CD4-positive, alpha-beta T cell treated with Interleukin-6 at 100 ng/mL for 8 hours (primary cell): ENCODE measurements around the gene TBCK.

Source experiments
- DNase-seq: peaks from one replicate; pipeline ENCODE4 v3.0.0-alpha.2; 2020; ENCODE audit warnings: mixed read lengths, low spot score

Gene TBCK

DNA sequence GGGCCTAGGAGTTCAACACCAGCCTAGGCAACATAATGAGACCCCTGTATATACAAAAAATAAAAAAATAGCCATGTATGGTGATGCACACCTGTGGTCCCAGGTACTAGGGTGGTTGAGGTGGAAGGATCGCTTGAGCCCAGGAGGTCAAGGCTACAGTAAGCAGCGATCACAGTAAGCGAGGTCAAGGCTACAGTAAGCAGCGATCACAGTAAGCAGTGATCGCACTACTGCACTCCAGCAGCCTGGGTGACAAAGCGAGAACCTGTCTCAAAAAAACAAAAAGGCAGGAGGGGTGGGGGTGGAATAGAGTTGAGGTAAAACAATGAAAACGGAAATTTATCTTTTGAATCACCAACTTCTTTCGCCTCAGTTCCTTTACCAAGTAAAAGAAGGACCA lies 29.4 kb downstream of the TBCK start:
- DNase-seq = no peak

DNA sequence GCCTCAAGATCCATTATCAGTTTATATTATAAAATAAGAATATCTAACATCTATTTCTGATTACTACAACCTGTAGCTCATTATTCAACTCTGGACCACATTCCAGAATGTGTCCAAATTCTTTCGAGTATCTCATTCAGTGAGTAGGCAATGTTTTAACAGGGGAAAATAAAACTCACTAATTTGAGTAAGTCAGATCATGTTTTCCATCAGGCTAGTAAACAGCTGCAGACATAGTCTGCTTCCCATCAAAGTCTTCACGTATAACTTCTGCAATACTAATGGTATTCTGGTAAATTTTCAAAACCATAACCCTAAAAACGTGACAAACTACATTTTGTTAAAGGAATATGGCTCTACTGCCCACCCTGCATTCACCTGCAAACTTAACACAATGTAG lies 31.8 kb downstream of the TBCK start:
- no peak for DNase-seq

DNA sequence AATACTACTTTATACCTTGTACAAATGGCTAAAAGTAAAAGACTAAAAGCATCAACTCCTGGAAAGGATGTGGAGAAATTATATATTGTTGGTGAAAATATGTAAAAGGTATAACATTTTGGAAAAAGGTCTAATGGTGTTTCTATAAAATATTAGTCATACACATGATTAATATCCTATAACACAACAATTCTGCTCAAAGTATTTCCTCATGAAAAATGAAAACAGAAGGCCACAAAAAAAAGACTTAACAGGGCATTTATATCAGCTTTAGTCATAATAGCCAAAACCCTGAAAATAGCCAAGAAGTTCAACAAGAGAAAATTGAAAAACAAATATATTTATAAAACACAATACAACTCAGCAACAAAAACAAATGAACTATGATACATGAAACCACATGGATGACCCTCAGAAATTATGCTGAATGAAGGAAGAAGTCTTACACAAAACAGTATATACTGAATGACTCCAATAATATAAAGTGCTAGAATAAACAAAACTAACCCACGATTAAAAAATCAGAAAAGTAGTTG lies 38.8 kb downstream of the TBCK start:
- DNase-seq = no peak

DNA sequence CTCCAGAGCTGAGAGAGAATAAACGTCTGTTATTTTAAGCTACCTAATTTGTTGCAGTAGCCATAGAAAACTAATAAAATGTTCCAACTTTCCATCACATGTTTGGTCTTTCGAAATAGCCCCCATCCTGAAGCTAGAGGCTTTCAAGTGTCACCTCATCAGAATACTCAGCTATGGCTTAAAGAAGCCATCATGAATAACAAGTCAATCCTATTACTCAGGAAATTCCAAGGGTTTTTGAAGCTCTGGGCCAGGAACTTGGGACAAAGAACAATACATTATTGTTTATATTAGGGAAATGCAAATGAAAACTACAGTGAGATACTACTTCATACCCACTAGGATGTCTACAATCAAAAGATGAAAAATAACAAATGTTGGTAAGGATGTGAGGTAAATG lies 42.2 kb downstream of the TBCK start:
- no peak for DNase-seq

DNA sequence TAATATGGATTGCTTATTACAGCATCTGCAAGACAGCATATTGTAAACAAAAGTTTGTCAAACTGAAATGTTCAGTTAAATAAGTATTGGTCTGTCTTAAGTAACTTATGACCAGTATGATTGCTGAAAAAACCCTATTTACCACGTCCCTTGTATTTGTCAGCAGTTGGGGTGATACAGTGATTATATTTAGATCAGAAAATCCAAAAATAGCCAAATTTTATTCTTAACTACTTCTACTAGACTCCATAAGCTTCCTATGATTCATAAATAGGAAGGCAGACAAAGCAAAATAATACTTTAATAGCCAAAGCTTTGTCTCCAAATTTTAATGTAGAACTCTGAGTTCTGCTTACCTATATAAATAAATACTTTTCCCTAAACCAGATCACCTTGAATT lies 45.3 kb downstream of the TBCK start:
- no peak for DNase-seq

GRCh38 chr4:106269711-106270110 lies 46.3 kb downstream of the TBCK start:
- no peak for DNase-seq

DNA sequence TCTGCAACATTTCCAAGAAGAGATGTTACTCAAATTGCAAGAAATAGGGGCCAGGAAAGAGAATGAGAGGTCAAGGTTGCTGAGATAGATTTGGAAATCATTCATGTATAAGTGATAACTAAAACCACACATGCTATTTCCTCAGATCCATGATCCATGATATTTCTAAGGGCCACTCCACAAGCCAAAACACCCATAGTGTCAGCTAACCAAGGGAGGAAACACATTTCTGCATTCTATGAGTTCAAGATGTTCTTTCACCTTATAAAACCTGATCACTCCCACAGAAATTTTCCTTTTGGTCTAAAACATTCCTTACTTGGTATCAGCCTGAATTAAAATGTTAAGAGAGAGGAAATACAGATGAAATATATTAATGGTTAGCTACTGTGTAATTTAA lies 47.2 kb downstream of the TBCK start:
- no peak for DNase-seq

- no peak for DNase-seq
Measured at GRCh38 chr4:106266201-106266600, 49.8 kb downstream of the TBCK start.

GRCh38 chr4:106264331-106264728 lies 51.7 kb downstream of the TBCK start:
- DNase-seq = no peak

- no peak for DNase-seq
Measured at GRCh38 chr4:106263594-106264330, 52.2 kb downstream of the TBCK start.

GRCh38 chr4:106261980-106262379 lies 54.0 kb downstream of the TBCK start:
- no peak for DNase-seq

GRCh38 chr4:106258145-106259045 lies 57.6 kb downstream of the TBCK start:
- no peak for DNase-seq

DNA sequence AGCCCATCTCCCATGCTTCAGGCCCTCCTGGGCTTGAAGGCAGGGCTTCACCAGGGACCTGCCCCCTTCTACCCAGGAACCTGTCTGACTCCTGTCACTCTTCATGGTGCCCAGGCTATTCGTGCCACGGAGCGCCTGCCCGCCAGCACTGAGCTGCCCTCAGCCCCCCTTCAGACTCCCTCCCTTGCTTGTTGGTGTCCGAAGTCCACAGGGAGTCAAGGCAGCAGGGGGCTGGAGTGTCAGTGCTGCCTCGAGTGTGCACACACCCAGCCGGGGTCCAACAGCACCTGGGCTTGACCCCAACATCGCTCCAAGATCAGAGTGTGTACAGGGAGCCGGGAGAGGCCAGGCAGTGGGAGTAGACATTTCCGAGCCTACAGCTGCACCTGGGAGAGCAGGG lies 59.8 kb downstream of the TBCK start:
- no peak for DNase-seq

- no peak for DNase-seq
Measured at GRCh38 chr4:106255195-106255594, 60.8 kb downstream of the TBCK start.

DNA sequence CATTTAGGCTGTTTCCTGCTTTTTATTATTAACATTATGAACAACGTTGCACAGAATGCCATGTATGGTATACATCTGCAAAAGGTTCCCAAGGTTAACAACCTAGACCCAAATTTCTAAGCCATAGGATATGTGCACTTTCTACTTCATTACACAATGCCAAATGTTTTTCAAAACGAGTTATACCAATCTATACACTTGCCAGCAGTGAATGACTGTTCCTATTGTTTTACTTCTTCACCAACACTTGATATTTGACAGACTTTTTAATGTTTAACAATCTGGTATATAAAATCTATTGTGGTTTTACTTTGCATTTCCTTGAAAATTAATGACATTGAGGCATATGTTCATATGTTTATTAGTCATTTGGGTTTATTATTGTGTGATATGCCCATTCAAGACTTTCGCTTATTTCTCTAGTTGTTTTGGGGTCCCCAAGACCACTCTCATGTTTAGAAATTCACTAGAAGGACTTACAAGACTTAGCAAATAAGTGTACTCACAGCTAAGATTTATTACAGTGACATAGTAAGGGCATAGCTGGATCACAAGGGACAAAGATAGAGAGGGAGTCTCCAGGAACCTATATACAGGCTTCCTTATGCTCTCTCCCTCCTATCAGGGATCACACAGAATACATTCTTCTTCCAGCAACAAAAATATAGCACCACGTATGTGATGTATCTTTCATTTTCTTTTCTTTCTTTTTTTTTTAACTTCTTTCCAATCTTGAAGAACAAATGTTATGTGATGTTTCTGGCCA lies 62.5 kb downstream of the TBCK start:
- DNase-seq = no peak

DNA sequence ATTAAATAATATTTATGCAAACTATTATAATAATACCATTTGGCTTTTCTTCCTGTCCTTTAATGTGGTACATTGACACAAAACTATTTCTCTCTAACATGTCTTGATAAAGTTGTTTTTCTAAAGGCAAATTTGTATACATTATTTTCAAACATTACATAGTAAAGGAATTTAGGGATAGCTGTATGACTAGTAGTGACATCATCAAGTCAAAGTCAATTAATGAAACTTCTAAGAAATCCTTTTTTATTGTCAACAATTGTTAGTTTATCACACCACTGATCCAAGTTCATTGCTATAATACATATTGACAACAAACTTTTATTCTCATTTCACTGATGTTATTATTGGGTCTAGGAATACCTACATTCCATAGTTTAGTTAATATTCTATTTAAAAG lies 68.4 kb downstream of the TBCK start:
- no peak for DNase-seq

- DNase-seq = no peak
Measured at GRCh38 chr4:106246441-106246840, 69.6 kb downstream of the TBCK start.

DNA sequence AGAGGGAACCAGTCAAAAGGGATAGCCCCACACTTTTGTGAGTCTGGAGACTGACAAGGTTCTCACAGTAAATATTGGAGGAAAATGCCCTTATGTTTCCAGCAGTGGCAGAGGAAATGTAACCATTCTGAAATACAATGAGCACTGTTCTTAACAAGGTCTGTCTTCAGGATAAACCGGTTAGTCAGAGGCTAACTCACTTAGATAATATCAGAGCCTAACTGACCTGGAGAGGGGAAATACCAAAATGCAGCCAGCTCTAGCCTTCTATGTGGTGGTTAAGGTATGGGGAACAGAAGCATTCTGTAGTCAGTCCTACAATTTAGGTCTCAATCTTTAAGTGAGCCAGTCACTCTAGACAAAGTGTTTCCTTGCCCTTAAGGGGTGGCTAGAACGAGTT lies 70.8 kb downstream of the TBCK start:
- no peak for DNase-seq

GRCh38 chr4:106240699-106241098 lies 75.3 kb downstream of the TBCK start:
- DNase-seq = no peak

DNA sequence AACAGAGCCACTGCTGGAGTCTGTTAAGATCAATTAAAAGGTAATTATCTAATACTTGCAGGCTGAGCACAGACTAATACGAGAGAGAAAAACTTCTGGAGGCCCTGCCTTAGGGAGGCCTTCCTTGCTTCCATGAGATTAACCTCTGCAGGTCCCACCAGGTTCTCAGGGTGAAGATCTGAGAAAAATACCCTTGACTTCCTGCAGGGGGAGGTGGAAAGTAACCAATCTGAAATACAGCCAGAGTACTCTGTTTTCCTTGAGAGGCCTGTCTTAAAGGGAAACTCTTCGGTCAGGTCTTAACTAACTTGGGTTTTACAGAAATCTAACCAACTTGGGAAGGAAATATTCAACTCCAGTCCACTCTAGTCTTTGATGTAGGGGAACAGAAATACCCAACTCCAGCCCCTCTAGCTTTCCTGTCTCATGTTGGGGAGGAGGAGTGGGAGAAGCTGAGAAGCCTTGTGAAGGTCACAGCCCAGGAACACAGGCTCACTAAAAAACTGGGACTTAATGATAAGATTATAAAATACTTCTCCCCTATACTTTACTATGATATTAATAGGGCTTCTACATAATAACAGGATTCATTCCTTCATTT lies 77.1 kb downstream of the TBCK start:
- no peak for DNase-seq

DNA sequence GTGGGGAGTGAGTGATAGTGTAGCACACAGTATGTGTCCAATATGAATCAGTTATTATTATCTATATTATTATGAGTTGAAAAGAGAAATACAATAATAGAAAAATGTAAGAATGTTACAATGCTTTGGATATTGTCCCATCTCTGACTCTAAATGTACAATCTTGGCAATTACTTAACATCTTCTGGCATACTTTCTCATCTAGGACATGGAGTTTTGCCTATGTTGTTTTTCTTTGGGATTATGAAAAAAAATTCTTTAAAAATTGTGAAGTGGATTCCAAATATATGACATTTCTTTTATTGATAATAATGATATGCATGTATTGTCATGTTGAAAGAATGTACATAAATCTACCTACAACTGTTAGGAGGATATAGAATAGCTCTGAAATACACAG lies 84.1 kb downstream of the TBCK start:
- DNase-seq = no peak

DNA sequence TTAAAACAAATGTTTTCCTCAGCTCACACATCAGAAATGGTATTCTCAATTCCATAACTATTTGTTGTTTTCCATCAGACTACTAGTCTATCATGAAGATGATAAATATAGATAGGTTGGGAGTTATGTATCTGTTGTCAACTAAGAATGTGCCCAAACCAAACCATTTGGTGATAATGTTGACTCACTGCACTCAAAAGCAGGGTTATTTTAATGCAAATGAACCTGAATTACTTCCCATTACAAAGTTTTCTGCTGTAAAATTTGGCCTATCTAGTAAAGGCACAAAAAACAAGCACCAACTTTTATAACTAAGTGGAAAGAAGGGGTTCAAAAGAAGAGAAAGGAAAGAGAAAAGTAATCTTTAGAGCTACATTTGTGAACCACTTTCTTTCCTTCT lies 93.5 kb downstream of the TBCK start:
- DNase-seq = no peak
